PC-3 (cell line): Measurements from ENCODE around the gene SNF8.

Experiments
- CTCF ChIP-seq: fragments of 300-600 bp; sonication (generic); conservative IDR thresholded peaks from 2 replicates; pipeline ENCODE4 v1.5.1; 2017; ENCODE audit warnings: antibody characterized with exemption, low read depth, mild to moderate bottlenecking, low read length
- EZH2 ChIP-seq: fragments of 300-600 bp; sonication (generic); IDR thresholded peaks from one replicate; pipeline ENCODE4 v1.6.1; 2017; ENCODE audit warnings: antibody characterized with exemption, mild to moderate bottlenecking, low read length; ENCODE audit not compliant: unreplicated experiment
- EZH2phosphoT487 ChIP-seq: fragments of 300-600 bp; sonication (generic); IDR thresholded peaks from 2 replicates; pipeline ENCODE4 v1.6.1; 2018; ENCODE audit warnings: mild to moderate bottlenecking, antibody characterized with exemption, low read length, borderline replicate concordance

- TF ChIP-seq CTCF (no peak), EZH2phosphoT487 (no peak), EZH2 (no peak)
Measured at GRCh38 chr17:48907713-48908046, 37.0 kb downstream of the SNF8 start.
